GM18498 (cell line): ENCODE results near the gene BARHL1.

Experiments
- ATAC-seq: cut with Tn5 transposase; IDR thresholded peaks from one replicate; pipeline ENCODE4 v1.9.1; 2021; ENCODE audit warnings: mild to moderate bottlenecking, moderate library complexity; ENCODE audit not compliant: unreplicated experiment

The BARHL1 gene

GRCh38 chr9:132609829-132610228, 27.4 kb downstream of the BARHL1 start:
- ATAC-seq, result no peak

GRCh38 chr9:132610661-132611060, 28.3 kb downstream of the BARHL1 start:
- no peak for ATAC-seq

- ATAC-seq, result no peak
Observed at GRCh38 chr9:132614324-132614723, 31.9 kb downstream of the BARHL1 start.

GRCh38 chr9:132615774-132616173, 33.4 kb downstream of the BARHL1 start:
- no peak for ATAC-seq

GRCh38 chr9:132616725-132617124, 34.3 kb downstream of the BARHL1 start:
- ATAC-seq, result no peak

GRCh38 chr9:132622159-132622558, 39.8 kb downstream of the BARHL1 start:
- ATAC-seq, result no peak

GRCh38 chr9:132626285-132626684, 43.9 kb downstream of the BARHL1 start:
- ATAC-seq, result no peak

- ATAC-seq, result no peak
Observed at GRCh38 chr9:132627106-132627505, 44.7 kb downstream of the BARHL1 start.

GRCh38 chr9:132627594-132627993, 45.2 kb downstream of the BARHL1 start:
- no peak for ATAC-seq

GRCh38 chr9:132628746-132629145, 46.3 kb downstream of the BARHL1 start:
- ATAC-seq, result no peak

- ATAC-seq, result no peak
Observed at GRCh38 chr9:132630116-132630515, 47.7 kb downstream of the BARHL1 start.

- no peak for ATAC-seq
Observed at GRCh38 chr9:132630811-132631210, 48.4 kb downstream of the BARHL1 start.

- no peak for ATAC-seq
Observed at GRCh38 chr9:132631280-132631679, 48.9 kb downstream of the BARHL1 start.

- no peak for ATAC-seq
Observed at GRCh38 chr9:132631685-132632084, 49.3 kb downstream of the BARHL1 start.

GRCh38 chr9:132632413-132633129, 50.2 kb downstream of the BARHL1 start:
- no peak for ATAC-seq

GRCh38 chr9:132634327-132634726, 51.9 kb downstream of the BARHL1 start:
- no peak for ATAC-seq

- ATAC-seq, result no peak
Observed at GRCh38 chr9:132637351-132637750, 54.9 kb downstream of the BARHL1 start.

GRCh38 chr9:132637801-132638200, 55.4 kb downstream of the BARHL1 start:
- no peak for ATAC-seq

- ATAC-seq, result no peak
Observed at GRCh38 chr9:132638240-132638639, 55.8 kb downstream of the BARHL1 start.

GRCh38 chr9:132639322-132639721, 56.9 kb downstream of the BARHL1 start:
- no peak for ATAC-seq
